Mucosa of descending colon (tissue), 3 donors: ENCODE data around the gene JCAD. TPM values are rescaled to one million over a fixed set of nuclear protein-coding genes. Genes with fewer than 3 reads are reported as not detected.

Experiments used
- ATAC-seq: fragments of 200-7000 bp; cut with Tn5 transposase; one replicate; pipeline ENCODE4 v1.9.1; 2020; ENCODE audit warnings: mild to moderate bottlenecking, moderate library complexity
- DNase-seq, 3 donors: peaks; one replicate each; pipeline ENCODE4 v3.0.0-alpha.2; 2020
- H3K36me3 ChIP-seq: fragments of 200-600 bp; one replicate; pipeline ENCODE4 v1.8.0; 2021; ENCODE audit warnings: low read depth, mild to moderate bottlenecking
- H3K4me1 ChIP-seq: fragments of 200-600 bp; one replicate; pipeline ENCODE4 v1.8.0; 2021; ENCODE audit warnings: low read depth, mild to moderate bottlenecking
- H3K4me3 ChIP-seq: fragments of 200-600 bp; one replicate; pipeline ENCODE4 v1.8.0; 2021; ENCODE audit warnings: mild to moderate bottlenecking
- H3K9me3 ChIP-seq: fragments of 200-600 bp; one replicate; pipeline ENCODE4 v1.8.0; 2021; ENCODE audit warnings: mild to moderate bottlenecking
- CTCF ChIP-seq: fragments of 200-600 bp; IDR thresholded peaks from one replicate; pipeline ENCODE4 v1.8.0; 2022; ENCODE audit warnings: antibody characterized with exemption, mild to moderate bottlenecking
- intact Hi-C, 2 donors: fragments of 100-400 bp; cut with DNase I in 1 of 2; cut with micrococcal nuclease in 1 of 2; formaldehyde crosslinking; loops; one replicate each; pipeline versions ENCODE4 v1.11.0 to v1.11.1; 2022; cut with DNase I, micrococcal nuclease
- total RNA-seq, 3 donors: library from RNA; stranded (reverse); fragmentation: NEBNext Ultra II Directional in 2 of 3; extraction: Animal tissue kit (Norgen Biotek cat#: 25700) in 2 of 3; gene quantifications; one replicate each; pipeline versions ENCODE4 v1.2.1 to v1.2.4, GENCODE V29; 2021 to 2023
- donor health status: DM: no; HTN: no; CAD: no; lungs with moderate emphysema.
- donor health status: DM: no; HTN: no; CAD: no.
- donor health status: DM: no; HTN: yes; CAD: no.

JCAD gene
- total RNA-seq, 3 donors from 2014 or later = 4.9 to 256 (median 9.0) TPM

- no peaks in the 10 kb centered on the region for H3K9me3 ChIP-seq
- intact Hi-C loops = no loop called here
- no peaks in the 10 kb centered on the region for H3K4me1 ChIP-seq
- DNase-seq (no peak), ATAC-seq (no peak)
- no peak overlapping the region for H3K4me3 ChIP-seq
- no peaks in the 10 kb centered on the region for H3K36me3 ChIP-seq
- no peak for TF ChIP-seq CTCF
These were observed 39.2 kb upstream of the JCAD start for GRCh38 chr10:30098629-30099028.

- no peaks in the 10 kb centered on the region for H3K9me3 ChIP-seq
- no peak for TF ChIP-seq CTCF
- DNase-seq (no peak), ATAC-seq (no peak)
- no peaks in the 10 kb centered on the region for H3K4me1 ChIP-seq
- no peak overlapping the region for H3K4me3 ChIP-seq
- no peaks in the 10 kb centered on the region for H3K36me3 ChIP-seq
- intact Hi-C loops = no loop called here
These were observed 37.2 kb upstream of the JCAD start for GRCh38 chr10:30096564-30096963.

GRCh38 chr10:30095631-30096422 lies 36.4 kb upstream of the JCAD start:
- ATAC-seq = no peak
- Histone ChIP-seq H3K36me3 (no peaks in the 10 kb centered on the region), H3K4me1 (no peaks in the 10 kb centered on the region), H3K9me3 (no peaks in the 10 kb centered on the region), H3K4me3 (no peak overlapping the region)
- DNase-seq = no peak
- TF ChIP-seq CTCF = no peak
- intact Hi-C loops = no loop called here

DNA sequence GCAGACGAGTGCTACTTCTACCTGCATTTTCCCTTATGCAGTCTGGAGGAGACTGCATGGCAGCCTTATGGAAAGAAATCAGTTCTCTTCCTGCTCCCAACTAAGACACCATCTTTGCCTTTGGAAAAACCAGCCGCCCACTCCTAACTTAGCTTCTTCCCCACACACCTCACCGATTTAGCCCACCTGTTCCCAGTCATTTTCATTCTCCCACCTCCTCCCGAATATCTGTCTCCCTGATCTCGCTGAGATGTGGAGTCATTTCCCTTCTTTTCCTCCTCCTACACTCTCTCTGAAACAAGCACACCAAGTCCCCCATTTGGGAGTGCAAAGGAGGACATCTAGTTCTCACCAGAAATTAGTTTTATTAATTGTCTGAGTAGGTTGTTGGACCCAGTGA lies 35.2 kb upstream of the JCAD start:
- no peak for ATAC-seq
- H3K4me1 ChIP-seq = no peaks in the 10 kb centered on the region
- TF ChIP-seq CTCF = no peak
- intact Hi-C loops = no loop called here
- no peaks in the 10 kb centered on the region for H3K36me3 ChIP-seq
- H3K9me3 ChIP-seq = no peaks in the 10 kb centered on the region
- no peak for DNase-seq
- no peak overlapping the region for H3K4me3 ChIP-seq

DNA sequence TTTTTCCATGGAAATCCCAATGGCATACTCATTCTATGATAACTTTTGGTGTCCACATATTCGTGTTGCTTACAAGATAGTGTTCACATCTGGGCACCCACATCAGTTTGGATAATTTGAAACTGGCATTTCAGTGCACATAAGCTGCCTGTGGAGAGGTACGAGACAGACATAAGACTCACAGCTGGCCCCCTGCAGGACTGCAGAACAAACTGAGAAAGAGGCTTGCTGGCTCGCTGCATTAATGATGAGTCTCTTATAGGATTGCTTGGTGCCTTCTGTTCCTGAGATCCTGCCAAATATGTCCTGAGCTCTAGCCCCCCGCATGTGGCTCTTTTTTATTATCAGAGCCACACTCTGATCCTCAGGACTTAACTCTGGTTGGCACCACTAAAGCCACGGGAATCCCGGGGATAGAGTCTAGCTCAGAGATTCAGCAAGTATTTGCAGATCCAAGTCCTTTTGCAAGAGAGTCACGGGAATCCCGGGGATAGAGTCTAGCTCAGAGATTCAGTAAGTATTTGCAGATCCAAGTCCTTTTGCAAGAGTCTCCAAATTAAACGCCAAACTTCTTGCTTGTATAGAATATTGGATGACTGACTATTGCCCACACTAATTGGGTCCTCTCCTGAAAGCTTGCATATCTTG lies 34.0 kb upstream of the JCAD start:
- Histone ChIP-seq H3K36me3 (no peaks in the 10 kb centered on the region), H3K9me3 (no peaks in the 10 kb centered on the region), H3K4me1 (no peaks in the 10 kb centered on the region), H3K4me3 (no peak overlapping the region)
- DNase-seq = no peak
- TF ChIP-seq CTCF = no peak
- no peak for ATAC-seq
- intact Hi-C loops = no loop called here
